Endothelial cell of umbilical vein (primary cell): Measurements from ENCODE around the gene SOCS3. TPM values are rescaled to one million over a fixed set of nuclear protein-coding genes. Genes with fewer than 3 reads are reported as not detected.

Experiments used
- BruUV-seq: library from RNA; stranded (reverse); fragments of 400-500 nt; replicated peaks from 2 replicates; lab custom pipeline; 2021; lab: Mats Ljungman, UMichigan
- CTCF ChIA-PET: fragments of 300-600, 350-600 bp; sonication (Branson Sonifier 250); formaldehyde crosslinking; loops from one replicate; lab custom pipeline; 2021; ENCODE audit warnings: antibody characterized with exemption, inconsistent platforms; lab: Charles Lee
- POLR2A ChIA-PET: fragments of 300-600, 350-600 bp; sonication (Branson Sonifier 250); formaldehyde crosslinking; loops from one replicate; lab custom pipeline; 2021; ENCODE audit warnings: antibody characterized with exemption, inconsistent platforms; lab: Charles Lee
- DNase-seq: peaks from one replicate; pipeline ENCODE4 v3.0.0-alpha.2; 2011; ENCODE audit warnings: low read depth, low spot score
- FAIRE-seq: peaks from 2 replicates; lab custom pipeline; 2011; peaks lifted over from hg19 to GRCh38; lab: Jason Lieb, UNC
- H2AFZ ChIP-seq: 2 replicates; pipeline ENCODE4 v1.6.0; 2012; ENCODE audit warnings: low read depth, low read length, control low read depth, inconsistent platforms
- H3K27ac ChIP-seq: 2 replicates; pipeline ENCODE4 v1.5.1; 2011; ENCODE audit warnings: low read depth, mild to moderate bottlenecking, control low read depth, low read length, moderate library complexity; ENCODE audit not compliant: insufficient read depth
- H3K27me3 ChIP-seq, 2 experiments: 2 replicates each; pipeline versions ENCODE4 v1.6.0 to v1.6.1; 2011; ENCODE audit warnings: low read length in 2 of 2, mixed read lengths in 1 of 2; ENCODE audit not compliant: control insufficient read depth in 2 of 2, insufficient read depth in 2 of 2
- H3K36me3 ChIP-seq, 2 experiments: 2 replicates in 1 of 2; 3 replicates in 1 of 2; pipeline ENCODE4 v1.5.1; 2011; ENCODE audit warnings: low read length in 2 of 2, mild to moderate bottlenecking in 1 of 2, moderate library complexity in 1 of 2; ENCODE audit not compliant: control insufficient read depth in 2 of 2, insufficient read depth in 2 of 2; ENCODE audit errors: extremely low read depth in 1 of 2
- H3K4me1 ChIP-seq: 3 replicates; pipeline ENCODE4 v1.5.1; 2011; ENCODE audit warnings: mild to moderate bottlenecking, low read length; ENCODE audit not compliant: control insufficient read depth, insufficient read depth; ENCODE audit errors: extremely low read depth
- H3K4me2 ChIP-seq: 2 replicates; pipeline ENCODE4 v1.6.1; 2011; ENCODE audit warnings: low read length, control low read depth, mixed read lengths; ENCODE audit not compliant: insufficient read depth
- H3K4me3 ChIP-seq, 3 experiments: fragments of 200-600 bp in 1 of 3; sonication (generic), shearing (Covaris generic) in 1 of 3; replicated peaks in 1 of 3; 2 replicates each; pipeline ENCODE4 v1.5.1; 2011 to 2016; ENCODE audit warnings: control low read depth in 3 of 3, low read length in 3 of 3, mild to moderate bottlenecking in 2 of 3, inconsistent platforms in 1 of 3, low read depth in 1 of 3, moderate library complexity in 1 of 3; ENCODE audit not compliant: insufficient read depth in 1 of 3
- H3K79me2 ChIP-seq: 2 replicates; pipeline ENCODE4 v1.6.0; 2012; ENCODE audit warnings: low read length, inconsistent platforms; ENCODE audit not compliant: control insufficient read depth, insufficient read depth
- H3K9ac ChIP-seq: replicated peaks from 2 replicates; pipeline ENCODE3; 2011; ENCODE audit warnings: low read length, control low read depth; ENCODE audit not compliant: insufficient read depth; ENCODE audit errors: extremely low read depth
- H3K9me1 ChIP-seq: replicated peaks from 3 replicates; pipeline ENCODE4 v1.6.0; 2011; ENCODE audit warnings: mild to moderate bottlenecking, low read length; ENCODE audit not compliant: control insufficient read depth, insufficient read depth; ENCODE audit errors: extremely low read depth
- H3K9me3 ChIP-seq: replicated peaks from 2 replicates; pipeline ENCODE4 v1.5.1; 2012; ENCODE audit warnings: low read length, inconsistent platforms; ENCODE audit not compliant: control insufficient read depth, insufficient read depth
- H4K20me1 ChIP-seq: replicated peaks from 2 replicates; pipeline ENCODE3; 2011; ENCODE audit warnings: mild to moderate bottlenecking, low read length; ENCODE audit not compliant: control insufficient read depth, insufficient read depth; ENCODE audit errors: extremely low read depth
- CTCF ChIP-seq, 2 donors: IDR thresholded peaks; 1 replicate in 1 of 2; 2 replicates in 1 of 2; pipeline ENCODE4 v1.5.1; 2011; ENCODE audit warnings: low read length in 2 of 2, mild to moderate bottlenecking in 2 of 2, moderate library complexity in 2 of 2, control low read depth in 1 of 2, inconsistent platforms in 1 of 2, low read depth in 1 of 2; ENCODE audit not compliant: insufficient read depth in 1 of 2; ENCODE audit errors: extremely low read depth in 1 of 2
- EZH2 ChIP-seq: IDR thresholded peaks from 2 replicates; pipeline ENCODE4 v1.6.1; 2012; ENCODE audit warnings: borderline replicate concordance, low read depth, mild to moderate bottlenecking, moderate library complexity, low read length, inconsistent platforms; ENCODE audit not compliant: severe bottlenecking
- FOS ChIP-seq: IDR thresholded peaks from 2 replicates; pipeline ENCODE4 v1.6.1; 2011; ENCODE audit warnings: mild to moderate bottlenecking, low read length, moderate library complexity, borderline replicate concordance; ENCODE audit not compliant: insufficient read depth
- GATA2 ChIP-seq: IDR thresholded peaks from 2 replicates; pipeline ENCODE4 v1.7.0; 2011; ENCODE audit warnings: low read depth, mild to moderate bottlenecking, moderate library complexity, mixed read lengths, low read length; ENCODE audit not compliant: insufficient read length, insufficient read depth
- JUN ChIP-seq: IDR thresholded peaks from 2 replicates; pipeline ENCODE4 v1.6.1; 2011; ENCODE audit warnings: borderline replicate concordance, low read depth; ENCODE audit not compliant: insufficient read length, insufficient read depth
- MYC ChIP-seq: IDR thresholded peaks from one replicate; pipeline ENCODE4 v1.6.1; 2011; ENCODE audit warnings: mild to moderate bottlenecking, low read depth, low read length
- POLR2A ChIP-seq: IDR thresholded peaks from 2 replicates; pipeline ENCODE4 v1.6.1; 2012; ENCODE audit warnings: low read depth, mild to moderate bottlenecking, control low read depth, low read length
- POLR2AphosphoS5 ChIP-seq: IDR thresholded peaks from 2 replicates; pipeline ENCODE4 v1.6.1; 2012; ENCODE audit warnings: low read depth, mild to moderate bottlenecking, control low read depth, low read length, moderate library complexity; ENCODE audit not compliant: insufficient read depth
- dilution Hi-C: fragments of 300-500 bp; cut with MboI; formaldehyde crosslinking; loops from one replicate; pipeline ENCODE4 v1.15.0; 2019; ENCODE audit warnings: low sequenced_read_pairs; ENCODE audit not compliant: extremely low pct_ligation_motif_present
- intact Hi-C: fragments of 100-400 bp; cut with micrococcal nuclease; formaldehyde crosslinking; loops from one replicate; pipeline ENCODE4 v1.10.0; 2022
- polyA plus RNA-seq, 4 experiments: library from polyadenylated mRNA; depleted of rRNA in 3 of 4; stranded (reverse) in 3 of 4; unstranded in 1 of 4; fragments of >200 nt; gene quantifications; 2 replicates each; pipeline versions ENCODE4 v1.2.1 to v1.2.3, GENCODE V29; 2011 to 2012; ENCODE audit warnings: missing spikeins in 1 of 4
- total RNA-seq: library from RNA; stranded (reverse); gene quantifications from 2 replicates; pipeline ENCODE4 v1.2.3, GENCODE V29; 2021
- TF ChIP-seq, protein P1 (sequence below): IDR thresholded peaks from 2 replicates; pipeline ENCODE4 v1.6.1; 2011; ENCODE audit not compliant: insufficient read depth, insufficient read length

Gene SOCS3
- total and polyA plus RNA-seq, 2 donors (not counting 3 experiments of a cell fraction or from before 2014, with no cell fraction given) = 6.2 to 14.3 TPM

DNA sequence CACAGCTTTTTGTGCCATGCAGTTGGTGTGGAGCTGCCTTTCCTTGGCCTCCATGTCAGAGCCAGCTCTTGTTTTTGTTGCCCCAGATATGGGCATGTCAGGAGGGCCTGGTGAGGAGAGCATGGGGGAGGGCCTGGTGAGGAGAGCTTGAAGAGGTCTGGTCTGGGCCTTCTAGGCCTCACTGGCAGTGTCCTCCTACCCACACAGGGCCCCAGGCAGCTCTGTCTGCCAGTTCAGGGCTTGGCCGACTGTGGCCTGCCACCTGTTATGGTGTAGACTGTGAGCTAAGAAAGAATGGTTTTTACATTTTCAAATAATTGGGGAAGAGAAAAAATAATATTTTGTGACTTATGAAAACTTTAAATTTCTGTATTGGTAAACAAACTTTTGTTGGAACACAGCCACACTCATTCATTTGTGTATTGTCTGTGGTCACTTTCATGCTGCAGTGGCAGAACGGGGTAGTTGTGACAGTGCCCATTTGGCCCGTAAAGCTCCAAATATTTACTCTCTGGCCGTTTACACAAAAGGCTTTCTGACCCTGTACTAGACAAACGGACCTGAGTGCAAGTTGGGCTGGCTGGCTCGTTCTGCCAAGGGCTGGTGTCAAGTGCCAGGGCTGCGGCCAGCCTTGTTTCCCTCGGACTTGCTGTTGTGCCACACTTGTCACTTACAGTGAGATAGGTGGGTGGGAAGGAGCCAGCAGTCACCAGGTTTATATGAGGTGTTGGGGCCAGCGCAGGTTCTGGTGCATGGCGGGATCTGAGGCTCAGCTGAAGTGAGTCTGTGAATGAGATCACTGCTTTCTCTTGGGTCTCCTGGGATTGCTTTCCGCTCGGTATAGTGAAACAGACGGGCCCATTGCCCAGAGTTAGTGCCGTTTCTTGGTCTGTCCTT is 36.8 kb upstream of the SOCS3 start:
- Histone ChIP-seq H2AFZ (no peak overlapping the region), H3K79me2 (peaks cover 54% of the 10 kb centered on the region), H3K27ac (no peak overlapping the region), H3K4me3 (no peak overlapping the region), H4K20me1 (no peaks in the 10 kb centered on the region), H3K9me3 (no peaks in the 10 kb centered on the region), H3K27me3 (no peaks in the 10 kb centered on the region), H3K4me1 (peaks cover 21% of the 10 kb centered on the region), H3K9me1 (no peaks in the 10 kb centered on the region), H3K36me3 (peaks cover 17 to 46% of the 10 kb centered on the region in 2 experiments), H3K4me2 (no peak overlapping the region), H3K9ac (no peak overlapping the region)
- peak; percentile 44 for FAIRE-seq
- BruUV-seq = no TSS peak
- ChIA-PET CTCF (interaction anchor here (1.5 to 2.0 kb wide), 3 partner anchors 8 to 36 kb away, joined by 4 to 14 read pairs (median 5); partner anchors contain the start of gene SOCS3), POLR2A (no interaction called here)
- dilution Hi-C loops (no loop called here), intact Hi-C loops (no loop called here)
- TF ChIP-seq FOS (no peak), POLR2AphosphoS5 (no peak), EZH2 (no peak), GATA2 (no peak), POLR2A (no peak), CTCF (IDR thresholded peaks at IDR 0.05; ENCODE audit: extremely low read depth in 1 of 2, insufficient read depth in 1 of 2, low read depth in 1 of 2, low read length in 2 of 2) (no peak), JUN (no peak), MYC (no peak)
- TF ChIP-seq, protein P1, sequence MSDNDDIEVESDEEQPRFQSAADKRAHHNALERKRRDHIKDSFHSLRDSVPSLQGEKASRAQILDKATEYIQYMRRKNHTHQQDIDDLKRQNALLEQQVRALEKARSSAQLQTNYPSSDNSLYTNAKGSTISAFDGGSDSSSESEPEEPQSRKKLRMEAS = no peak
- no peak for DNase-seq
